Activated CD4-positive, alpha-beta T cell treated with anti-CD3 and anti-CD28 coated beads, Interleukin-2, amount 10 ng/mL, durations not matched to agents 7 days and 5 days (primary cell): ENCODE data around the gene RAB34. TPM values are rescaled to one million over a fixed set of nuclear protein-coding genes. Genes with fewer than 3 reads are reported as not detected.

Source experiments
- CTCF ChIA-PET: fragments of 350-600 bp; sonication (Branson Sonifier 250); formaldehyde crosslinking; loops from one replicate; lab custom pipeline; 2021; ENCODE audit warnings: antibody characterized with exemption; lab: Charles Lee
- POLR2A ChIA-PET: fragments of 350-600 bp; sonication (Branson Sonifier 250); formaldehyde crosslinking; loops from one replicate; lab custom pipeline; 2021; ENCODE audit warnings: antibody characterized with exemption; lab: Charles Lee
- DNase-seq: peaks from one replicate; pipeline ENCODE4 v3.0.0-alpha.2; 2020
- H3K27ac Mint-ChIP-seq: one replicate; pipeline ENCODE4 v1.8.0; 2021; ENCODE audit warnings: mild to moderate bottlenecking, moderate library complexity, mixed read lengths
- H3K27me3 Mint-ChIP-seq: one replicate; pipeline ENCODE4 v1.8.0; 2021; ENCODE audit warnings: mixed read lengths
- H3K36me3 Mint-ChIP-seq: one replicate; pipeline ENCODE4 v1.8.0; 2021; ENCODE audit warnings: low read depth, mixed read lengths
- H3K4me1 Mint-ChIP-seq: one replicate; pipeline ENCODE4 v1.8.0; 2021; ENCODE audit warnings: mixed read lengths
- H3K4me3 Mint-ChIP-seq: one replicate; pipeline ENCODE4 v1.8.0; 2021; ENCODE audit warnings: mild to moderate bottlenecking, moderate library complexity, mixed read lengths
- H3K9me3 Mint-ChIP-seq: one replicate; pipeline ENCODE4 v1.8.0; 2021; ENCODE audit warnings: mixed read lengths
- total RNA-seq, 2 experiments: library from RNA; stranded (reverse); gene quantifications; one replicate each; pipeline ENCODE4 v1.2.3, GENCODE V29; 2021

The RAB34 gene
- total RNA-seq, 2 experiments from 2014 or later = 11.0 to 11.8 TPM

GRCh38 chr17:28702752-28703150 is 14.9 kb downstream of the RAB34 start:
- Mint-ChIP-seq H3K4me1 (peaks cover 1% of the 10 kb centered on the region), H3K4me3 (no peak overlapping the region), H3K27ac (no peak overlapping the region), H3K9me3 (no peaks in the 10 kb centered on the region), H3K27me3 (no peaks in the 10 kb centered on the region), H3K36me3 (peaks cover 40% of the 10 kb centered on the region)
- ChIA-PET POLR2A (no interaction called here), CTCF (interaction anchor here (0.7 to 1.3 kb wide), 4 partner anchors 9 to 25 kb away, joined by 3 to 5 read pairs (median 4); partner anchors contain the start of gene PROCA1)
- DNase-seq = no peak

- ChIA-PET POLR2A (no interaction called here), CTCF (interaction anchor here (0.7 to 1.3 kb wide), 4 partner anchors 9 to 25 kb away, joined by 3 to 5 read pairs (median 4); partner anchors contain the start of gene PROCA1)
- H3K4me1 Mint-ChIP-seq = peaks cover 1% of the 10 kb centered on the region
- H3K36me3 Mint-ChIP-seq = peaks cover 45% of the 10 kb centered on the region
- no peak for DNase-seq
- H3K9me3 Mint-ChIP-seq = no peaks in the 10 kb centered on the region
- no peaks in the 10 kb centered on the region for H3K27me3 Mint-ChIP-seq
- H3K4me3 Mint-ChIP-seq = no peak overlapping the region
- H3K27ac Mint-ChIP-seq = no peak overlapping the region
Observed at GRCh38 chr17:28702026-28702751, 15.5 kb downstream of the RAB34 start.

GRCh38 chr17:28700830-28701492 is 16.7 kb downstream of the RAB34 start:
- ChIA-PET CTCF (interaction anchor here (0.7 kb wide), 1 partner anchor 50 kb away, joined by 3 read pairs; no protein-coding TSS in a partner anchor), POLR2A (no interaction called here)
- Mint-ChIP-seq H3K27ac (no peak overlapping the region), H3K36me3 (peaks cover 54% of the 10 kb centered on the region), H3K27me3 (no peaks in the 10 kb centered on the region), H3K4me3 (no peak overlapping the region), H3K9me3 (no peaks in the 10 kb centered on the region), H3K4me1 (peaks cover 1% of the 10 kb centered on the region)
- no peak for DNase-seq

GRCh38 chr17:28700278-28700677 is 17.4 kb downstream of the RAB34 start:
- Mint-ChIP-seq H3K4me3 (no peak overlapping the region), H3K9me3 (no peaks in the 10 kb centered on the region), H3K27me3 (no peaks in the 10 kb centered on the region), H3K4me1 (no peaks in the 10 kb centered on the region), H3K27ac (no peak overlapping the region), H3K36me3 (peaks cover 57% of the 10 kb centered on the region)
- no peak for DNase-seq
- POLR2A ChIA-PET = no interaction called here
- CTCF ChIA-PET = interaction anchor here (0.7 kb wide), 2 partner anchors 50 to 51 kb away, joined by 3 read pairs; no protein-coding TSS in a partner anchor

DNA sequence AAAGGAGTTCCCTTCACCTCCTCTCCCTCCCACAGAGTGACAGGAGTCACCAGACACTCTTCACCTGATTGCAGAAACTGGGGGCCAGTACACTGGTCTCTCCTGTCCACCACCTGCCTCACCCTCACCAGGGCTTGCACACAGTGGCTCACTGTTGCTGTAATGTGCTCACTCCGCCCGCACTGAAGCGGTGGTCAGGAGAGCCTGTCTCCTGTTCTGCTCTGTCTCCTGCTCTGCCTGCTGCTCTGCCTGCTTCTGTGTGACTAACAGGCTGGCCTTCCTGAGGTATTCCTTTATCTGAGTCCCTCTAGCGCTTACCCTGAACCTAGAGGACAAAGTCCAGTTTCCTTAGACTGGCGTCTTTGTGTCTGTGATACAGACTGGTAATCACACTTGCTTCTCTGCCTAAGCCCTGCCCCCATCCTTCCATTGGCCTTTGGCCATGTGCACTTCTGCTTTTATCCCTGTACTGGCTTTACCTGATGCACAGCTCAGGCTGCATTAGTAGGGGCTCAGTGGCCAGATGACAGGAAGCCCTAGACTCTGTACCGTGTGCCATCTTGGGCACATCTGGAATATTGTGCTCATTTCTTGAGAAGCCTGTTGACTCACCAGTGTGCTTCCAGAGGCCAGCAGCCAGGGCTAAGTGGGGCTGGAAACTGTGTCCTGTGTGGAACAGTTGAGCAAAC is 19.3 kb downstream of the RAB34 start:
- Mint-ChIP-seq H3K27me3 (no peaks in the 10 kb centered on the region), H3K4me3 (no peak overlapping the region), H3K27ac (no peak overlapping the region), H3K36me3 (peaks cover 64% of the 10 kb centered on the region), H3K4me1 (no peaks in the 10 kb centered on the region), H3K9me3 (no peaks in the 10 kb centered on the region)
- CTCF ChIA-PET = interaction anchor here (0.6 kb wide), 1 partner anchor 26 kb away, joined by 3 read pairs; no protein-coding TSS in a partner anchor
- POLR2A ChIA-PET = interaction anchor here (0.6 kb wide), 1 partner anchor 10 kb away, joined by 4 read pairs; no protein-coding TSS in a partner anchor
- DNase-seq = no peak

DNA sequence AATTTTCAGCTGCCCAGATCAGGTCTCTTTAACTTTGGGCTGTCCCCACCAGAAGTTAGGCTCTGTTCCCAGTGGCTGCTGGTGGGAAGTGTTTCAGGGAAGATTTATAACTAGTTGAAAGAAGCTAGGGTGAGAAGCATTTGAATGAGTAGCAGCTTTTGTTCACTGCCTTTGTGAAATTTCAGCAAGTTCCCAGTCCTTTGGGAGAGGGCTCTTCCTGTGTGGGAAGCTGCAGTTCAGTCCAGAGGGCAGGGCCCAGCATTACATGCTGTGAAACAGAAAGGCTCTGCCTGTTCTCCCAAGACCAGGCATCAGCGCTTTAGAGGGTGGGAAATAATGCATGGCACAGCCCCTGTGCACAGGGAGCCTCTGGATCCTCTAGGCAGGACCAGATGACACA is 23.8 kb downstream of the RAB34 start:
- ChIA-PET POLR2A (no interaction called here), CTCF (no interaction called here)
- H3K9me3 Mint-ChIP-seq = no peaks in the 10 kb centered on the region
- no peak overlapping the region for H3K27ac Mint-ChIP-seq
- no peaks in the 10 kb centered on the region for H3K27me3 Mint-ChIP-seq
- no peaks in the 10 kb centered on the region for H3K4me1 Mint-ChIP-seq
- no peak overlapping the region for H3K4me3 Mint-ChIP-seq
- H3K36me3 Mint-ChIP-seq = peaks cover 59% of the 10 kb centered on the region
- DNase-seq = no peak

- CTCF ChIA-PET = interaction anchor here (0.8 to 1.7 kb wide), 2 partner anchors 13 to 47 kb away, joined by 3 to 4 read pairs; no protein-coding TSS in a partner anchor
Observed at GRCh38 chr17:28689011-28689410, 28.7 kb downstream of the RAB34 start.

GRCh38 chr17:28688481-28688880 is 29.2 kb downstream of the RAB34 start:
- H3K9me3 Mint-ChIP-seq = no peaks in the 10 kb centered on the region
- POLR2A ChIA-PET = no interaction called here
- no peaks in the 10 kb centered on the region for H3K27me3 Mint-ChIP-seq
- no peak for DNase-seq
- CTCF ChIA-PET = interaction anchor here (1.4 to 1.7 kb wide), 3 partner anchors 9 to 67 kb away, joined by 3 to 5 read pairs (median 4); no protein-coding TSS in a partner anchor
- H3K4me1 Mint-ChIP-seq = no peaks in the 10 kb centered on the region
- H3K36me3 Mint-ChIP-seq = peaks cover 67% of the 10 kb centered on the region
- H3K4me3 Mint-ChIP-seq = no peak overlapping the region
- H3K27ac Mint-ChIP-seq = no peak overlapping the region

More at GRCh38 chr17:28689011-28689410, 28.7 kb downstream of the RAB34 start:
- H3K4me3 Mint-ChIP-seq = no peak overlapping the region
- peaks cover 68% of the 10 kb centered on the region for H3K36me3 Mint-ChIP-seq
- POLR2A ChIA-PET = no interaction called here
- H3K27ac Mint-ChIP-seq = no peak overlapping the region
- no peak for DNase-seq
- H3K4me1 Mint-ChIP-seq = no peaks in the 10 kb centered on the region
- H3K9me3 Mint-ChIP-seq = no peaks in the 10 kb centered on the region
- no peaks in the 10 kb centered on the region for H3K27me3 Mint-ChIP-seq

DNA sequence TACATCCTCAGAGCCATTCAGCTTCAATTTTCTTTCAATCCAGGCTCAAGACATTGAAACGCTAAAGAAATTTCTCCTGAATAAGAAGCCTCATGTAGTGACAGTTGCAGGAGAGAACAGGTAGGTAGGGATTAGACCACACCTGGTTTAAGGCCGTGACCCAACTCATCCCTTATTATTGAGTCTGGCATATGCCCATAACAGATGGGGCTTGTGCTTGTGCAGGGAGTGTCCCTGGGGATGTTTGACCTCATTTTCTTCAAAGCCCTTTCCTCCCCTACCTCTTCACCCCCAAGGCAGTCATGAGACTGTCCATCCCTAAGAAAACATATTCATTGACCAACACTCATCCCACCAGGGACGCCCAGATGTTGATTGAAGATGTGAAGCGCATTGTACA is 31.4 kb downstream of the RAB34 start:
- DNase-seq = no peak
- POLR2A ChIA-PET = no interaction called here
- CTCF ChIA-PET = no interaction called here
- H3K27ac Mint-ChIP-seq = no peak overlapping the region
- no peak overlapping the region for H3K4me3 Mint-ChIP-seq
- no peaks in the 10 kb centered on the region for H3K4me1 Mint-ChIP-seq
- H3K36me3 Mint-ChIP-seq = peaks cover 74% of the 10 kb centered on the region
- H3K27me3 Mint-ChIP-seq = no peaks in the 10 kb centered on the region
- H3K9me3 Mint-ChIP-seq = no peaks in the 10 kb centered on the region

DNA sequence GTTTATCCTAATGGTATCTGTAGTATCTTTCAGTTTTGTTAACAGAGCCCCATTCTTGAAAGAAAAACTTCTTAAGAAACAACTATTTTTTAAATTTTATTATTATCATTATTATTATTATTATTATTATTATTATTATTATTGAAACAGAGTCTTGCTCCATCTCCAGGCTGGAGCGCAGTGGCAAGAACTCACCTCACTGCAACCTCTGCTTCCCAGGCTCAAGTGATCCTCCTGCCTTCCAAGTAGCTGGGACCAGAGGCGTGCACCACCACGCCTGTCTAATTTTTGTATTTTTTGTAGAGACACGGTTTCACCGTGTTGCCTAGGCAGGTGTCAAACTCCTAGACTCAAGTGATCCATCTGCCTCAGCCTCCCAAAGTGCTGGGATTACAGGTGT is 32.3 kb downstream of the RAB34 start:
- ChIA-PET CTCF (no interaction called here), POLR2A (no interaction called here)
- no peaks in the 10 kb centered on the region for H3K27me3 Mint-ChIP-seq
- no peaks in the 10 kb centered on the region for H3K4me1 Mint-ChIP-seq
- H3K9me3 Mint-ChIP-seq = no peaks in the 10 kb centered on the region
- no peak overlapping the region for H3K4me3 Mint-ChIP-seq
- H3K27ac Mint-ChIP-seq = no peak overlapping the region
- DNase-seq = no peak
- peaks cover 78% of the 10 kb centered on the region for H3K36me3 Mint-ChIP-seq

- no peak for DNase-seq
- H3K4me3 Mint-ChIP-seq = no peak overlapping the region
- peaks cover 76% of the 10 kb centered on the region for H3K36me3 Mint-ChIP-seq
- POLR2A ChIA-PET = no interaction called here
- no peaks in the 10 kb centered on the region for H3K9me3 Mint-ChIP-seq
- H3K4me1 Mint-ChIP-seq = no peaks in the 10 kb centered on the region
- H3K27ac Mint-ChIP-seq = no peak overlapping the region
- CTCF ChIA-PET = no interaction called here
- H3K27me3 Mint-ChIP-seq = no peaks in the 10 kb centered on the region
Observed at GRCh38 chr17:28684963-28685362, 32.7 kb downstream of the RAB34 start.

- ChIA-PET CTCF (interaction anchor here (0.9 to 2.5 kb wide), 4 partner anchors 33 to 44 kb away, joined by 3 to 7 read pairs (median 5); partner anchors contain the start of genes BLTP2, RPL23A and TLCD1), POLR2A (no interaction called here)
- no peak for DNase-seq
- H3K4me3 Mint-ChIP-seq = no peak overlapping the region
- H3K4me1 Mint-ChIP-seq = no peaks in the 10 kb centered on the region
- no peak overlapping the region for H3K27ac Mint-ChIP-seq
- H3K27me3 Mint-ChIP-seq = no peaks in the 10 kb centered on the region
- H3K9me3 Mint-ChIP-seq = no peaks in the 10 kb centered on the region
- peaks cover 65% of the 10 kb centered on the region for H3K36me3 Mint-ChIP-seq
Observed at GRCh38 chr17:28682655-28683054, 35.0 kb downstream of the RAB34 start.
